Measurements from ENCODE around the gene SRPK2.

Gene SRPK2

DNA sequence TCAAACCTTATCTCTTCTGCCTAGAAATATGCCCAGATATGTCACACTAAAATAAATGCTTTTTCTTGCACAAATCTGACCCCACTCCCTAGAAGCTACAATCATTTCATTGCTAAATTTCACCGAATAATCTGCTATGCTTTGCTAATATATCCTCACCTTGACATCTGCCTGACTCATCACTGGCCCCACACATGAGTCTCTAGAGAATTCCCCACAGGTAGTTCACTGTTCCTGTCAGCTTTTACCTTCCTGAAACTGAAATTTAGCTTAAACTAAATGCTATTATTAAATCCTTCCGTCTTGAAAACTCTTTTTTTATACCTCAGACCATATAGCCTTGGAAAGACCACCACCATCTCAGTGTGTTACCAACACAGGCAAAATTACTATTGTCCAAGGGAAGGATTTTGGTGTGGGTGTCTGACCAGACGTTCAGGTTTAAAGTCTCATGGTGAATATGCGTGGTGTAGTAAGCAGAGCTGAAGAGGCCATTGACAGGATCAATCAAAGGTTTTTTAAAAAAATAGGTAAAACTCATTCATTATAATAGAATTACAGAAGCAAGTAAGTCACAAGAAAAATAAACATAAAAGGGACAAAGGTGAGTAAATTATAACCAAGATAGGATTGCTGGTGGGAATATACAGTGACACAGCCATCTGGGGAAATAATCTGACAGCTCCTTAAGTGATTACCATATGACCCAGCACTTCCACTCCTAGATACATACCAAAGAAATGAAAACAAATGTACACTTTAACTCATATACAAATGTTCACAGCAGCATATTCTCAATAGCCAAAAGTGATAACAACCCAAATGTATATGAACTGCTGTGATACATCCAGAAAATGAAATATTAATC, 201.2 kb downstream of the SRPK2 start:
- FAIRE-seq (peak; percentile 5), DNase-seq (ENCODE audit: insufficient read length) (no peak)
- TF ChIP-seq TAF1 (IDR thresholded peaks at IDR 0.05; ENCODE audit: borderline replicate concordance, low read depth, low read length) (no peak), POLR2A (IDR thresholded peaks at IDR 0.05; ENCODE audit: low read depth, low read length) (no peak), POLR2AphosphoS5 (IDR thresholded peaks at IDR 0.05; ENCODE audit: low read depth, low read length) (no peak)

DNA sequence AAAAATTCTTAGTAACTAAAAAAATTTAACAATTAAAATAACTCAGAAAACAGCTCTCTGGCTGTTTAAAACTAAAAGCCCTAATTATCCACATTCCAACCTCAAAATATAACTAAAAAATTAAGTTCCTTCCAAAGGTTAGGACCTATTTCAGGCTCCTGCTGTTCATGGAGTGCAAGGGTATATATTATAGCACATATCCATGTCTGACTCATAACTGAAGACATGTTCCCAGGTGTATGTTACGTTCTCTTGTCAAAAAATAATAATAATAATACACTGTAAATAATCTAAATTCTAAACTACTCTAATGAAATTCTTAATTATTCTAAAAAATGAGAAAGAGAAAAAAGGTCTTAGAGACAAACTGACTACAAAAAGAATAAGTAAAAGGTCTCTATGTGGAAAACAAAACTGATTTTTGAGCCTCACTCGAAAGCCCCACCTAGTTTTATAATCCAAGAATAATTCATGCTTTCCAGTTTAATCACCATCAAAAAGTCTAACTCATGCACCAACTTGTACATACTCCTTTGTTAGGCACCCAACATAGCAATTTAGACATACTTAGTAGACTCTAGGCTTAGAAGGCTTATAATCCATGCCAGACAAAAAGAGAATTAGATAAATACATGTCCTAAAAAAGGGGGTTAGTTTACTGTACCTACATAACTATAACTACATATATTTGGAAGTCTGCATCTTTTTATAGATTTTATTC, 203.3 kb downstream of the SRPK2 start:
- TF ChIP-seq TAF1 (IDR thresholded peaks at IDR 0.05; ENCODE audit: borderline replicate concordance, low read depth, low read length) (no peak), POLR2AphosphoS5 (IDR thresholded peaks at IDR 0.05; ENCODE audit: low read depth, low read length) (no peak), POLR2A (IDR thresholded peaks at IDR 0.05; ENCODE audit: low read depth, low read length) (no peak)
- DNase-seq (ENCODE audit: insufficient read length): no peak
- no peak for FAIRE-seq

DNA sequence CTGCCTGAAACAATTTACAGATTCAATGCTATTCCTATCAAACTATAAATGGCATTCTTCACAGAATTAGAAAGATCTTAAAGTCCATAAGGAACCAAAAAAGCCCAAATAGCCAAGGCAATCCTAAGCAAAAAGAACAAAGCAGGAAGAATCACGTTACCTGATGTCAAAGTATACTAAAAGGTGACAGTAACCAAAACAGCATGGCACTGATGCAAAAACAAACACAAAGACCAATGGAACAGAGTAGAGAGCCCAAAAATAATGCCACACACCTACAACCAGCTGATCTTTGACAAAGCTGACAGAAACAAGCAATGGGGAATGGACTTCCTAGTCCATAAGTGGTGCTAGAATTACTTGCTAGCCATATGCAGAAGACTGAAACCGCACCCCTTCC, 208.7 kb downstream of the SRPK2 start:
- no peak for TF ChIP-seq POLR2A (IDR thresholded peaks at IDR 0.05; ENCODE audit: low read depth, low read length)
- no peak for TF ChIP-seq TAF1 (IDR thresholded peaks at IDR 0.05; ENCODE audit: borderline replicate concordance, low read depth, low read length)
- TF ChIP-seq POLR2AphosphoS5 (IDR thresholded peaks at IDR 0.05; ENCODE audit: low read depth, low read length): no peak
- FAIRE-seq: no peak
- no peak for DNase-seq (ENCODE audit: insufficient read length)

DNA sequence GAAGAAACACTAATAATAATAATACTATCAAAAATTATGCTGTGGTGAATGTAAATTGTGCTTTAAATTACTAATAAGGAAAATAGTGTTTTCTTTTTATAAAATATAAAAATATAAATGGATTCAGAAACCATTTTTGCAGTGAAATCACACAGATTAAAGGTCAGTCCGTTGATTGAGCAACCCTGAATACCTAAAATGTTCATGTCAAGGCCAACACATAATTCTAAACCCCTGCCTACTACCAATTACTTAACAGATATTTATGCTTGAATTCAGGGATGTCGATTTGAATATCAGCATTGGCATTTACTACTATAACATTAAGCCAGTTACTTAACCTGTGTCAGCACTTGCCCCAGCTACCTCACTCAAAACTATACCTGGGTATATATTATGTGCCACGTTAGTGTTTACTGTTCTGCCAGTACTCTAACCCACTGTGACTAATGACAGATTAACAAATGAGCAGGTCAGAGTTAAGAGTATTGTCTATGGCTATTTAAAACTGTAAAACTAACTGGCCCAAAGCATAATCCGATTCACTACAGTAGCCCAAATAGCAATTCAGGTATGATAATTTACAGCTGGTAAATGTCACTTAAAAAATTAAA, 209.7 kb downstream of the SRPK2 start:
- TF ChIP-seq TAF1 (IDR thresholded peaks at IDR 0.05; ENCODE audit: borderline replicate concordance, low read depth, low read length): no peak
- TF ChIP-seq POLR2AphosphoS5 (IDR thresholded peaks at IDR 0.05; ENCODE audit: low read depth, low read length): no peak
- TF ChIP-seq POLR2A (IDR thresholded peaks at IDR 0.05; ENCODE audit: low read depth, low read length): no peak
- no peak for DNase-seq (ENCODE audit: insufficient read length)
- no peak for FAIRE-seq

DNA sequence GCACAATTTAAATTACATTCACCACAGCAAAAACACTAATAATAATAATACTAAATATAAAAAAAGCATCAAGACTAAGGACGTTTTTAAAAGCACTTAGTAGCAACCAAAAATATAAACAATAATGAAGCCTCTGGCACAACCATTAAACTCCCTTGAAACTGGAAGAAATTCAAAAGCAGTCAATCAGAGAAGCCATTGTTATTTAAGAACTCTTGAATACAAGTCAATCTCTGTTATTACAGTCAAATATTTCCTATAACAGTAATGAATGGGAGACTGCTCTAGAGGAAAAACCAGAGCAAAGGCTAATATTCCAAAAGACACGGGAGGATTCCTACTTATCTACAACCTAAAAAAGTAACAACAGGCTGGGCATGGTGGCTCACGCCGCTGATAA, 210.5 kb downstream of the SRPK2 start:
- no peak for DNase-seq (ENCODE audit: insufficient read length)
- FAIRE-seq: no peak
- TF ChIP-seq TAF1 (IDR thresholded peaks at IDR 0.05; ENCODE audit: borderline replicate concordance, low read depth, low read length): no peak
- TF ChIP-seq POLR2AphosphoS5 (IDR thresholded peaks at IDR 0.05; ENCODE audit: low read depth, low read length): no peak
- no peak for TF ChIP-seq POLR2A (IDR thresholded peaks at IDR 0.05; ENCODE audit: low read depth, low read length)

DNA sequence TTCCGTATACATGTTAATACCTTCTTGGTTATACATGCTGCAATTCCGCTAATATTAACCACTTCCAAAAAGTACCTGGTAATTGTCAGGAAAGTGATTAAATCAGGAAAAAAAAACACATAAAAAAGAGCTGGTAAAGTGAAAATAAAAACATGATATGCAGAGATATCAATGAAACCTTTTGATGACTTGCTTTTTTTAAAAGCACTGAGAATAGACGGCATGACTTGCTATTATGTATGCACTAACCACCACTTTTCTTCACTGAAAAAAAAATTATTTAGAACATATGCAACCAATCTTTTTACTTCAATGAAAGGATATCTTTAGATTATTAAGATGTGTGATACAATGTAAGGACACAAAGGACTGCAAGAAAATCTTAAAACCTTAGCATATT, 211.7 kb downstream of the SRPK2 start:
- TF ChIP-seq POLR2AphosphoS5 (IDR thresholded peaks at IDR 0.05; ENCODE audit: low read depth, low read length) (no peak), POLR2A (IDR thresholded peaks at IDR 0.05; ENCODE audit: low read depth, low read length) (no peak), TAF1 (IDR thresholded peaks at IDR 0.05; ENCODE audit: borderline replicate concordance, low read depth, low read length) (no peak)
- DNase-seq (ENCODE audit: insufficient read length) (no peak), FAIRE-seq (no peak)

DNA sequence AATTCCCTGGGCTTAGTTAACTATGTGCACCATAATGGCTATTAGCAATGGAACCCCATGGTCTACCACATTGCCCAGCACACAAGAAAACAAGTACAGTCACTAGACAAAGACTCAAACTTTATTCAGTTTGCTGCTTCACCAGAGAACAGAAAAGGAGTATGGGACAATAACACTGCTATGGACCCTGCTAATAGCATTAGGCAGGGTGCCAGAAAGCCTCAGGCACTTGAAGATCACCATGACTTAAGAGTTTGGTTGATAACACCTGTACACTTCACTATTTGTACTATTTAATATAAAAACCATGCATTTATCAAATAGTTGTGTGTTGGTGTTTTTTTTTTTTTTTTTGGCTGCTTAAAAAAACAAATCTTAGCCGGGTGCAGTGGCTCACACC, 215.1 kb downstream of the SRPK2 start:
- FAIRE-seq (no peak), DNase-seq (ENCODE audit: insufficient read length) (no peak)
- no peak for TF ChIP-seq TAF1 (IDR thresholded peaks at IDR 0.05; ENCODE audit: borderline replicate concordance, low read depth, low read length)
- TF ChIP-seq POLR2AphosphoS5 (IDR thresholded peaks at IDR 0.05; ENCODE audit: low read depth, low read length): no peak
- TF ChIP-seq POLR2A (IDR thresholded peaks at IDR 0.05; ENCODE audit: low read depth, low read length): no peak

DNA sequence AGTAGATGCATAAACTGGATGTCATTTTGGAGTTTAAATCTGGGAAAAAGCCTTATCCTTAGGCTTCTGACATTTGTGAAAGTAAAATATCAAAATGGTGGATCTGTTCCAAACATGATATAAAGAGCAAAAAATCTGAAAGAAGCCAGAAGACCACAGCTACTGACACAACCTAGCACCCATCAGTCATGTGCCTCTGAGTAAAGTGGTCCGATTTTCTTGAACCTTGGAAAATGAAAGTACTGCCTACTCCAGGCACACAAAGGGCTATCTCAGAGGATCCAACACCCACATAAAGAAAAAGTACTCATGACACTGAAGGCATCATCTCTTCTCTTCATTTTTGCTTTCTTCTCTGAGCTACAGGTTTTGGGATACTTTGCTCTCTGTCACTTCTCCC, 224.0 kb downstream of the SRPK2 start:
- no peak for TF ChIP-seq POLR2AphosphoS5 (IDR thresholded peaks at IDR 0.05; ENCODE audit: low read depth, low read length)
- TF ChIP-seq POLR2A (IDR thresholded peaks at IDR 0.05; ENCODE audit: low read depth, low read length): no peak
- no peak for TF ChIP-seq TAF1 (IDR thresholded peaks at IDR 0.05; ENCODE audit: borderline replicate concordance, low read depth, low read length)
- DNase-seq (ENCODE audit: insufficient read length) (no peak), FAIRE-seq (no peak)

DNA sequence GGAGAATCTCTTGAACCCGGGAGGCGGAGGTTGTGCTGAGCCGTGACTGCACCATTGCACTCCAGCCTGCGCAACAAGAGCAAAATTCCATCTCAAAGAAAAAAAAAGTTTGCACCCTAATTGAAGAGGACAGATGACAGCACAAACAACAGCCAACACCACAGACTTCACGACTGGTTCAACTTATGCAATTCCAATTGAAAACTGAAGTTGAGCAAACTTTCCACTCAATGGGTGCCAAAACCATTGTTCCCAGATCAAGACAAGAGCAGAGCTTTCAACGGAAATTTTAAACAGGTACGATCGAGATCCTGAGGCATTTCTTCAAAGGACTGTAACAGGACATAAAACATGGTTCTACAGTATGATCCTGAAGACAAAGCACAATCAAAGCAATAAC, 225.0 kb downstream of the SRPK2 start:
- no peak for DNase-seq (ENCODE audit: insufficient read length)
- no peak for TF ChIP-seq POLR2A (IDR thresholded peaks at IDR 0.05; ENCODE audit: low read depth, low read length)
- TF ChIP-seq TAF1 (IDR thresholded peaks at IDR 0.05; ENCODE audit: borderline replicate concordance, low read depth, low read length): no peak
- TF ChIP-seq POLR2AphosphoS5 (IDR thresholded peaks at IDR 0.05; ENCODE audit: low read depth, low read length): no peak
- FAIRE-seq: no peak

DNA sequence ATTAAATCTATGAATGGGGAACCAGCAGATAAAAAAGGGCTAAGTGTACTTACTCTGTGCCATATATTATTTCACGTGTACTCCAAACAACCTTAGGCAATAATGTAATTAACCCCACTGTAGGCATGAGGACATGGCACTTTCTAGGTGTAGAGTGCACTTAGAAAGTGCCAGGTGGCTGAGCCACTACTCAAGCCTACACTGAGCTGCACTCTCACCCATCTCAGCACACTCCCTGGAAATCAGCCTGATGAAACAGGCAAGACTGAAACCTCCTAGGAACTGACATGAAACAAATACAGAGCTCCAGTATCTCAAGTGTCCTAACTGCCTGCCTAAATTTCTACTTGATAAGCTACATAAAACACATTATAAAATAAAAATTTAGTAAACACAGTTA, 227.4 kb downstream of the SRPK2 start:
- TF ChIP-seq TAF1 (IDR thresholded peaks at IDR 0.05; ENCODE audit: borderline replicate concordance, low read depth, low read length): no peak
- TF ChIP-seq POLR2AphosphoS5 (IDR thresholded peaks at IDR 0.05; ENCODE audit: low read depth, low read length): no peak
- no peak for TF ChIP-seq POLR2A (IDR thresholded peaks at IDR 0.05; ENCODE audit: low read depth, low read length)
- no peak for FAIRE-seq
- no peak for DNase-seq (ENCODE audit: insufficient read length)

DNA sequence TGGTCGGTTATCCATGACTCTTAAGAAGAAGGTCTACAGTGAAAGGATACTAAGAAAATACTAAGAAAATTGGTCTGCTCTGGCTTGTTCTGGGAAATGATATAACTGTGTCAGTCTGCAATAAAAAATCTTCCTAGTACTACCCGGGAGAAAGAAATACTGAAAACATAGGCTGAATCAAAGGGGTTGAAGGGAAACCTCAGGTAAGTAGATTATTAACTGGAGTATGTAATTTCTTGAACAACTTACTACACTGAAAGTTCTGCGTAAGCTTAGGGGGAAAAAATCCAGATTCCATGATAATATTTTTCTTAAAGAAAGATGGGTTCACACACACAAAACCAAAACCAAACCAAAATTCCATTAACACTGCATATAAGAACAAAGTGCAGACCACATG, 231.4 kb downstream of the SRPK2 start:
- no peak for FAIRE-seq
- TF ChIP-seq TAF1 (IDR thresholded peaks at IDR 0.05; ENCODE audit: borderline replicate concordance, low read depth, low read length): no peak
- no peak for TF ChIP-seq POLR2A (IDR thresholded peaks at IDR 0.05; ENCODE audit: low read depth, low read length)
- no peak for TF ChIP-seq POLR2AphosphoS5 (IDR thresholded peaks at IDR 0.05; ENCODE audit: low read depth, low read length)
- no peak for DNase-seq (ENCODE audit: insufficient read length)

All from GM12892 (cell line).